GM21529 (cell line): ENCODE results near the gene KHK.
"Not testable (repeated sequence)": the region's sequence is repeated elsewhere in the genome, so short reads cannot be mapped to it uniquely, and the experiment has no call there.

ENCODE experiments used
- ATAC-seq: cut with Tn5 transposase; IDR thresholded peaks from one replicate; pipeline ENCODE4 v1.9.1; 2021; ENCODE audit not compliant: unreplicated experiment

Gene KHK

GRCh38 chr2:27095745-27096651 is 9.4 kb downstream of the KHK start:
- ATAC-seq, result no peak

- ATAC-seq, result no peak
These were observed 10.3 kb downstream of the KHK start for GRCh38 chr2:27096748-27097297.

DNA sequence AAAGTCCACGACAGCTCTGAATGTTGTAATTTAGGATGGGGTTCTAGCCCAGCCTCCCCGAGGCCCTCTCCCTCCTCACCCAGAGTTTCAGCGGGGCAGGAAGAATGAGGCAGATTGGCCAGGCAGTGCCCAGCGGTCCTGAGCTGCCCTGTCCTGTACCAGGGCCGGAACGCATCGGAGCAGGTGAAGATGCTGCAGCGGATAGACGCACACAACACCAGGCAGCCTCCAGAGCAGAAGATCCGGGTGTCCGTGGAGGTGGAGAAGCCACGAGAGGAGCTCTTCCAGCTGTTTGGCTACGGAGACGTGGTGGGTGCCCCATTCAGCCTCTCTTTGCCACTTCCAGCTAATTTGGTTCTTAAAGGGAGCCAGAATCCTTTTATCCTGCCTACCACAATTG is 10.8 kb downstream of the KHK start:
- no peak for ATAC-seq

GRCh38 chr2:27099334-27099955 is 12.9 kb downstream of the KHK start:
- no peak for ATAC-seq

GRCh38 chr2:27100036-27100435 is 13.5 kb downstream of the KHK start:
- no peak for ATAC-seq

DNA sequence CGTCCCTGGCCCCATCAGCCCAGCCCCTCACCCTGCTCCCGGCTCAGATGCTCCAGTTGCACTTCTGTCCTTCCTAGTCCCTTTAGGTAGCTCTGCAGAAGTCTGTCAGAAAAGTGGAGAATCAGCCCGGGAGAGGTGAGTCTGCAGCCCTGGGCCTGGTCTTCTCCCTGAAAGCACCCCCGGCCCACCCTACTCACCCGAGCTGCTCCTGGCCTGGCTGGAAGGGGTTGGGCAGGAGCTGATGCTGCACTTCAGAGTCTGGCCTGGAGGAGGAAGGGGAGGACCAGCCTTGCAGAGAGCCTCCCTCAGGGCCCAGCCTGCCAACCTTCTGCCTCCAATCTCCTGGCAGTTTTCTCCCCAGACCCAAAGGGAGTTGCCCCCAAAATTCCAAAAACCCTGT is 15.8 kb downstream of the KHK start:
- ATAC-seq, result no peak

DNA sequence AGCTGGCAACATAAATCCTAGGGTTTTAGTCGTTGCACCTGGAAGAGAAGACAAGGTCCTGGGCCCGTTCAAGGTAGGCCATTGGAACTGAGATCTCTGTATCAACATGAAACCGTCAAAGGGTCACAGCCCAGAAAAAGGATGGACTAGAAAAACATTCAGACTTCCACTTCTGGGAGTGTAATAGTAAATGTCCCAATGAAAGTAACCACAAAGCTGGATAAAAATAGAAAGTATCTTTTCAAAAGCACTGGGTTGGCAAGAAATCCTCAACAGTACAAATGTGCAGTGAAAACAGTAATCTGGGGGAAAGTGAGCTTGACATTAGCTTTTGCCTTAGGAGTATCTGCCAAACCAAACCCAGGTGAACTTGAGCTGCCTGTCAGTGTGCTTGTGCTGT is 19.4 kb downstream of the KHK start:
- no peak for ATAC-seq

- ATAC-seq, result no peak
These were observed 21.6 kb downstream of the KHK start for GRCh38 chr2:27108221-27108620.

- ATAC-seq, result no peak
These were observed 22.5 kb downstream of the KHK start for GRCh38 chr2:27109083-27109482.

DNA sequence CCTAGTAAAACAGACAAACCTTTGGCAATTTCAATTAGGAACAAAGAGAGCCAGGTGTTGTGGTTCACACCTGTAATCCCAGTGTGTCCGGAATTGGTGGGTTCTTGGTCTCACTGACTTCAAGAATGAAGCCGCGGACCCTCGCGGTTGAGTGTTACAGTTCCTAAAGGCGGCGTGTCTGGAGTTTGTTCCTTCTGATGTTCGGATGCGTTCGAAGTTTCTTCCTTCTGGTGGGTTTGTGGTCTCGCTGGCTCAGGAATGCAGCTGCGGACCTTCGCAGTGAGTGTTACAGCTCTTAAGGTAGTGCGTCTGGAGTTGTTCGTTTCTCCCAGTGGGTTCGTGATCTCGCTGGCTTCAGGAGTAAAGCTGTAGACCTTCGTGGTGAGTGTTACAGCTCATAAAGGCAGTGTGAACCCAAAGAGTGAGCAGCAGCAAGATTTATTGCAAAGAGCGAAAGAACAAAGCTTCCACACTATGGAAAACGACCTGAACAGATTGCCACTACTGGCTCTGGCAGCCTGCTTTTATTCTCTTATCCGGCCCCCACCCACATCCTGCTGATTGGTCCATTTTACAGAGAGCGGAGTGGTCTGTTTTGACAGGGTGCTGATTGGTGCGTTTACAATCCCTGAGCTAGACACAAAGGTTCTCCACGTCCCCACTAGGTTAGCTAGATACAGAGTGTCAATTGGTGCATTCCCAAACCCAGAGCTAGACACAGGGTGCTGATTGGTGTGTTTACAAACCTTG is 24.2 kb downstream of the KHK start:
- not testable (repeated sequence) for ATAC-seq

GRCh38 chr2:27111392-27112078 is 25.0 kb downstream of the KHK start:
- ATAC-seq, result not testable (repeated sequence)

- no peak for ATAC-seq
These were observed 28.9 kb downstream of the KHK start for GRCh38 chr2:27115519-27115918.

DNA sequence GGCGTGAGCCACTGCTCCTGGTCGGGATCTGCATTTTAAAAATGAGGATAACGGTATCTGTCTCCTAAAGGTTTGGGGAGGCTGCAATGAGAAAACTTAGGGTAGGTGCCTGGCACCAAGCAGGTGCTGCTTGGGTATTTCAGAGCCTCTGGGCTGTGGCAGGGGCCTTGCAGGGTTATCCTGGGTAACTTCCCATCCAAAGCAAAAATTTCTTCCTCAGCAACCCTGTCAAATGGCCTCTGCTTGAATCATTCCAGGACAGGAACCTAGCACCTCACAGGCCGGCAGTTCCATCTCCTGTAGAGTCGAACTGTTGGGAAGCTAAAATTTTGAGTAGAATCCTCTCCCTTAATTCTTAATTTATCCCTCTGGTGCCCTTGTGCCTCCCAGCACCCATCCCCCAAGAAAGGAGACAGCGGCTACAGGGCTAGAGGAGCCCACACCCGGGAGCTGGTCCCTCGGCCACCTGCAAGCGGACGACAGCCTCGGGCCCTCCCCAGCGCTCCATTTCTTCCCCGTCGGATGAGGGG is 31.5 kb downstream of the KHK start:
- no peak for ATAC-seq

DNA sequence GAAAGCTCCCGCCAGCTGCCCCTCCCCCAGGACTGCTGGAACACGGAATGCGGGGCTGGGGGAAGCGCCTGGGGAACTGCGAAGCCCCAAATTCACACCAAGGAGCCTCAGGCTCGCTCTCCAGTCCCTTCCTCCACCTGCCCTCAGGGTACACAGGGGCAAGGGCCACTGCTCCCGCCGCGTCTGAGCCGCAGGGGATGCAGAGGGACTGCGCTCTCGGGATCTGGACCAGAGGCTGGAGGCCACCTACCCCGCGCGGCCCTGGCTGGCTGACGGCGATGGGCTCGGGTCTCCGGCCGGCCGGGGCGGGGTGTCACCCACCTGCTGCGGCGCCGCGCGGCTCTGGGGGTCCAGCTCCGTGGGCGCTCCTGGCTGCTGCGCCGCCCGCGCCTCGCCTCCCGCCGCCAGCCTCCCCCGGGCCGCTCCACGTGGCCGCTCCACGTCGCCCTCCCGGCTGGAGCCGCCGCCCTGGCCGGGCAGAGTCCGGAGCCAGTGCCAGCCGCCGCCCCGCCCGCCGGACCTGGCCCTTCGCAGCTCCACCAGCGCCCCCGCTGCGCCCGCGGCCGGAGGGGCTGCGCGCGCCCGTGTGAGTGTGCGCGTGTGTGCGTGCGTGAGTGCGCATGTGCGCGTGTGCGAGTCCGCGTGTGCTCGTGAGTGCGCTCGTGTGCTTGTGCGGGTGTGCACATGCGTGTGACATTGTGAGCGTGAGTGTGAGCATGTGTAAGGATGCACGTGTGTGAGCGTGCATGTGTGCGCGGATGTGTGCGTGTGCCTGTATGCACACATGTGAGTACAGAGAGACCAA is 32.2 kb downstream of the KHK start, which contains the start of gene CGREF1:
CGREF1 (minus strand) TSS at position 604 of the 805 bp plus-strand sequence. CDS start 14,762 bp downstream, outside the sequence.
- ATAC-seq, result no peak

DNA sequence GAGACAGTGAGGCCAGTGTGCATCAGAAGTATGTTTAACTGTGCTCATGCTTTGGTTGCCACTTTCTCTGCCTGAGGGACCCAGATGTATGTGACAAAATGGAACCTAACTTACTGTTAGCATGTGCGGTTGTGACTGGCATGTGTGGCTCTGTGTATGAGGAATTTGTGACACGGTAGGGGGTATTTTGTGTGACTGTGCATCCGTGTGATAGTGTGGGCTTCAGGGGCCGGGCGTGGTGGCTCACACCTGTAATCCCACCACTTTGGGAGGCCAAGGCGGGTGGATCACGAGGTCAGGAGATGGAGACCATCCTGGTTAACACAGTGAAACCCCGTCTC is 32.7 kb downstream of the KHK start:
- ATAC-seq, result not testable (repeated sequence)

- ATAC-seq, result no peak
These were observed 35.3 kb downstream of the KHK start for GRCh38 chr2:27121906-27122305.

GRCh38 chr2:27122791-27123190 is 36.2 kb downstream of the KHK start:
- no peak for ATAC-seq

- no peak for ATAC-seq
These were observed 37.0 kb downstream of the KHK start, which contains the start of gene ABHD1 for GRCh38 chr2:27123302-27124150. TSS of gene ABHD1 (plus strand) at chr2:27123815. CDS start at chr2:27123949, 134 bp downstream.

- no peak for ATAC-seq
These were observed 38.5 kb downstream of the KHK start for GRCh38 chr2:27125104-27125503.
